Measurements from ENCODE around the gene LRRC10B. TPM values are rescaled to one million over a fixed set of nuclear protein-coding genes. Genes with fewer than 3 reads are reported as not detected.
A peak's percentile ranks its signal among the peaks of the same experiment; 100 is the strongest.

The LRRC10B gene
- total and polyA plus RNA-seq, 5 experiments from 2014 or later, result not detected

GRCh38 chr11:61539006-61539405 is 30.5 kb downstream of the LRRC10B start:
- no peak for DNase-seq
- H3K27ac Mint-ChIP-seq, result peak overlapping the region in 1 of 10 donors; percentile 12
- no peaks in the 10 kb centered on the region for H3K9me3 Mint-ChIP-seq
- H3K4me3 Mint-ChIP-seq, result no peak overlapping the region
- no peaks in the 10 kb centered on the region for H3K36me3 Mint-ChIP-seq
- H3K4me1 Mint-ChIP-seq, result peaks cover 0 to 7% (median 0%) of the 10 kb centered on the region in 4 donors
- H3K27me3 Mint-ChIP-seq, result peaks cover 8 to 62% (median 35%) of the 10 kb centered on the region in 5 donors
- POLR2A ChIA-PET, result no interaction called here
- no peak for ATAC-seq

GRCh38 chr11:61539831-61540357 is 31.3 kb downstream of the LRRC10B start:
- Mint-ChIP-seq H3K4me3 (no peak overlapping the region), H3K27ac (no peak overlapping the region), H3K36me3 (no peaks in the 10 kb centered on the region), H3K4me1 (peaks cover 0 to 4% (median 0%) of the 10 kb centered on the region in 4 donors), H3K27me3 (peaks cover 8 to 62% (median 31%) of the 10 kb centered on the region in 5 donors), H3K9me3 (no peaks in the 10 kb centered on the region)
- ATAC-seq (no peak), DNase-seq (no peak)
- POLR2A ChIA-PET, result no interaction called here

- Mint-ChIP-seq H3K36me3 (no peaks in the 10 kb centered on the region), H3K4me3 (no peak overlapping the region), H3K27ac (peak overlapping the region in 1 of 10 donors; percentile 25), H3K27me3 (peaks cover 5 to 63% (median 32%) of the 10 kb centered on the region in 5 donors), H3K9me3 (no peaks in the 10 kb centered on the region), H3K4me1 (peaks cover 0 to 5% (median 2%) of the 10 kb centered on the region in 4 donors)
- DNase-seq (no peak), ATAC-seq (no peak)
- POLR2A ChIA-PET, result no interaction called here
Observed at GRCh38 chr11:61540528-61540927, 32.0 kb downstream of the LRRC10B start.

GRCh38 chr11:61541598-61541997 is 33.0 kb downstream of the LRRC10B start:
- Mint-ChIP-seq H3K4me3 (no peak overlapping the region), H3K27ac (peak overlapping the region in 1 of 10 donors; percentile 74), H3K36me3 (no peaks in the 10 kb centered on the region), H3K27me3 (peaks cover 3 to 68% (median 34%) of the 10 kb centered on the region in 5 donors), H3K4me1 (peaks cover 0 to 8% (median 3%) of the 10 kb centered on the region in 4 donors), H3K9me3 (no peaks in the 10 kb centered on the region)
- POLR2A ChIA-PET, result no interaction called here
- DNase-seq, result no peak
- no peak for ATAC-seq

- H3K36me3 Mint-ChIP-seq, result no peaks in the 10 kb centered on the region
- H3K4me3 Mint-ChIP-seq, result no peak overlapping the region
- no peaks in the 10 kb centered on the region for H3K9me3 Mint-ChIP-seq
- H3K27me3 Mint-ChIP-seq, result peaks cover 4 to 70% (median 35%) of the 10 kb centered on the region in 5 donors
- ATAC-seq, result no peak
- peaks cover 0 to 8% (median 4%) of the 10 kb centered on the region in 4 donors for H3K4me1 Mint-ChIP-seq
- no peak for DNase-seq
- peak overlapping the region in 1 of 10 donors; percentile 74 for H3K27ac Mint-ChIP-seq
- POLR2A ChIA-PET, result no interaction called here
Observed at GRCh38 chr11:61542024-61542461, 33.5 kb downstream of the LRRC10B start.

GRCh38 chr11:61542705-61543104 is 34.2 kb downstream of the LRRC10B start:
- ATAC-seq (no peak), DNase-seq (no peak)
- H3K27me3 Mint-ChIP-seq, result peaks cover 5 to 76% (median 42%) of the 10 kb centered on the region in 5 donors
- peaks cover 0 to 8% (median 4%) of the 10 kb centered on the region in 4 donors for H3K4me1 Mint-ChIP-seq
- no peaks in the 10 kb centered on the region for H3K9me3 Mint-ChIP-seq
- H3K27ac Mint-ChIP-seq, result no peak overlapping the region
- no peak overlapping the region for H3K4me3 Mint-ChIP-seq
- H3K36me3 Mint-ChIP-seq, result no peaks in the 10 kb centered on the region
- POLR2A ChIA-PET, result no interaction called here

GRCh38 chr11:61543606-61544306 is 35.2 kb downstream of the LRRC10B start:
- Mint-ChIP-seq H3K9me3 (no peaks in the 10 kb centered on the region), H3K4me1 (peaks cover 0 to 9% (median 4%) of the 10 kb centered on the region in 4 donors), H3K27me3 (peaks cover 6 to 77% (median 47%) of the 10 kb centered on the region in 5 donors), H3K36me3 (no peaks in the 10 kb centered on the region), H3K4me3 (no peak overlapping the region), H3K27ac (no peak overlapping the region)
- POLR2A ChIA-PET, result no interaction called here
- DNase-seq (no peak), ATAC-seq (no peak)

GRCh38 chr11:61544466-61544865 is 35.9 kb downstream of the LRRC10B start:
- Mint-ChIP-seq H3K9me3 (no peaks in the 10 kb centered on the region), H3K36me3 (no peaks in the 10 kb centered on the region), H3K4me1 (peaks cover 0 to 7% (median 4%) of the 10 kb centered on the region in 4 donors), H3K27me3 (peaks cover 6 to 77% (median 42%) of the 10 kb centered on the region in 5 donors), H3K4me3 (no peak overlapping the region), H3K27ac (no peak overlapping the region)
- ATAC-seq (no peak), DNase-seq (no peak)
- POLR2A ChIA-PET, result interaction anchor here (0.6 kb wide), 1 partner anchor 18 kb away, joined by 3 read pairs; no protein-coding TSS in a partner anchor

GRCh38 chr11:61545341-61545740 is 36.8 kb downstream of the LRRC10B start:
- Mint-ChIP-seq H3K27ac (no peak overlapping the region), H3K27me3 (peaks cover 6 to 76% (median 47%) of the 10 kb centered on the region in 5 donors), H3K4me1 (peaks cover 0 to 7% (median 4%) of the 10 kb centered on the region in 4 donors), H3K4me3 (no peak overlapping the region), H3K36me3 (no peaks in the 10 kb centered on the region), H3K9me3 (no peaks in the 10 kb centered on the region)
- POLR2A ChIA-PET, result no interaction called here
- DNase-seq, result no peak
- no peak for ATAC-seq

- H3K27ac Mint-ChIP-seq, result no peak overlapping the region
- POLR2A ChIA-PET, result no interaction called here
- DNase-seq (no peak), ATAC-seq (no peak)
- no peaks in the 10 kb centered on the region for H3K36me3 Mint-ChIP-seq
- no peaks in the 10 kb centered on the region for H3K9me3 Mint-ChIP-seq
- no peak overlapping the region for H3K4me3 Mint-ChIP-seq
- H3K4me1 Mint-ChIP-seq, result peaks cover 0 to 7% (median 4%) of the 10 kb centered on the region in 4 donors
- peaks cover 6 to 76% (median 50%) of the 10 kb centered on the region in 5 donors for H3K27me3 Mint-ChIP-seq
Observed at GRCh38 chr11:61545921-61546320, 37.4 kb downstream of the LRRC10B start.

- H3K9me3 Mint-ChIP-seq, result no peaks in the 10 kb centered on the region
- DNase-seq, result no peak
- ATAC-seq, result no peak
- H3K27ac Mint-ChIP-seq, result no peak overlapping the region
- H3K27me3 Mint-ChIP-seq, result peaks cover 4 to 76% (median 46%) of the 10 kb centered on the region in 5 donors
- peaks cover 0 to 7% (median 4%) of the 10 kb centered on the region in 4 donors for H3K4me1 Mint-ChIP-seq
- H3K4me3 Mint-ChIP-seq, result no peak overlapping the region
- no peaks in the 10 kb centered on the region for H3K36me3 Mint-ChIP-seq
- POLR2A ChIA-PET, result no interaction called here
Observed at GRCh38 chr11:61546663-61547062, 38.1 kb downstream of the LRRC10B start.

GRCh38 chr11:61547246-61547645 is 38.7 kb downstream of the LRRC10B start:
- Mint-ChIP-seq H3K9me3 (no peaks in the 10 kb centered on the region), H3K27me3 (peaks cover 4 to 74% (median 44%) of the 10 kb centered on the region in 5 donors), H3K36me3 (no peaks in the 10 kb centered on the region), H3K4me3 (no peak overlapping the region), H3K4me1 (peaks cover 0 to 7% (median 4%) of the 10 kb centered on the region in 4 donors), H3K27ac (no peak overlapping the region)
- DNase-seq (no peak), ATAC-seq (no peak)
- POLR2A ChIA-PET, result no interaction called here

GRCh38 chr11:61549177-61549576 is 40.6 kb downstream of the LRRC10B start:
- no peak for DNase-seq
- Mint-ChIP-seq H3K27me3 (peaks cover 16 to 88% (median 55%) of the 10 kb centered on the region in 5 donors), H3K27ac (no peak overlapping the region), H3K4me1 (peaks cover under 1 to 15% (median 10%) of the 10 kb centered on the region in 4 donors), H3K36me3 (no peaks in the 10 kb centered on the region), H3K4me3 (no peak overlapping the region), H3K9me3 (no peaks in the 10 kb centered on the region)
- POLR2A ChIA-PET, result no interaction called here
- no peak for ATAC-seq

Data from naive thymus-derived CD8-positive, alpha-beta T cell (primary cell).